PC-3 (cell line): ENCODE measurements around the gene GOLGA7B. TPM values are rescaled to one million over a fixed set of nuclear protein-coding genes. Genes with fewer than 3 reads are reported as not detected.

Experiments
- ATAC-seq: fragments of 200-7000 bp; cut with Tn5 transposase; 2 replicates; pipeline ENCODE4 v1.9.1; 2020; ENCODE audit warnings: mild to moderate bottlenecking, moderate library complexity
- BruUV-seq: library from RNA; stranded (reverse); fragments of 400-500 nt; replicated peaks from 2 replicates; lab custom pipeline; 2021; lab: Mats Ljungman, UMichigan
- CTCF ChIA-PET: fragments of 300-600 bp; sonication (Branson Sonifier 250); formaldehyde crosslinking; loops from one replicate; lab custom pipeline; 2022; ENCODE audit warnings: antibody characterized with exemption; lab: Charles Lee
- POLR2A ChIA-PET: fragments of 300-600 bp; sonication (Branson Sonifier 250); formaldehyde crosslinking; loops from one replicate; lab custom pipeline; 2022; ENCODE audit warnings: antibody characterized with exemption; ENCODE audit not compliant: unreplicated experiment; lab: Charles Lee
- DNase-seq: peaks from one replicate; pipeline ENCODE4 v3.0.0-alpha.2; 2015
- H2AFZ ChIP-seq: fragments of 300-600 bp; sonication (generic); 2 replicates; pipeline ENCODE4 v1.6.0; 2016; ENCODE audit warnings: antibody characterized with exemption, low read length
- H3F3A ChIP-seq: fragments of 300-600 bp; sonication (generic); one replicate; pipeline ENCODE4 v1.6.0; 2017; ENCODE audit warnings: antibody characterized with exemption, low read length, control low read depth, mild to moderate bottlenecking; ENCODE audit not compliant: unreplicated experiment
- H3K27ac ChIP-seq: fragments of 300-600 bp; sonication (generic); 2 replicates; pipeline ENCODE4 v1.5.1; 2016; ENCODE audit warnings: mild to moderate bottlenecking, low read length
- H3K27me3 ChIP-seq: fragments of 300-600 bp; sonication (generic); 2 replicates; pipeline ENCODE4 v1.6.1; 2016; ENCODE audit warnings: low read length, mixed read lengths
- H3K36me3 ChIP-seq: fragments of 300-600 bp; sonication (generic); 2 replicates; pipeline ENCODE4 v1.6.1; 2016; ENCODE audit warnings: low read depth, mixed run types, low read length, mixed read lengths
- H3K4me1 ChIP-seq: fragments of 300-600 bp; sonication (generic); 2 replicates; pipeline ENCODE4 v1.5.1; 2016; ENCODE audit warnings: low read length; ENCODE audit not compliant: insufficient read depth
- H3K4me2 ChIP-seq: fragments of 300-600 bp; sonication (generic); 2 replicates; pipeline ENCODE4 v1.6.0; 2016; ENCODE audit warnings: low read length
- H3K4me3 ChIP-seq: fragments of 300-600 bp; sonication (generic); 2 replicates; pipeline ENCODE4 v1.5.1; 2016; ENCODE audit warnings: mild to moderate bottlenecking, low read length, mixed read lengths
- H3K79me2 ChIP-seq: fragments of 300-600 bp; sonication (generic); 2 replicates; pipeline ENCODE4 v1.6.1; 2017; ENCODE audit warnings: low read length, mixed read lengths
- H3K9ac ChIP-seq: fragments of 300-600 bp; sonication (generic); 2 replicates; pipeline ENCODE4 v1.6.0; 2016; ENCODE audit warnings: mild to moderate bottlenecking, low read length
- H3K9me2 ChIP-seq: fragments of 300-600 bp; sonication (generic); replicated peaks from 2 replicates; pipeline ENCODE4 v1.6.1; 2016; ENCODE audit warnings: mixed run types, low read length, mixed read lengths
- H3K9me3 ChIP-seq: fragments of 300-600 bp; sonication (generic); 2 replicates; pipeline ENCODE4 v1.6.1; 2016; ENCODE audit warnings: low read length, mixed read lengths
- H4K20me1 ChIP-seq: fragments of 300-600 bp; sonication (generic); 2 replicates; pipeline ENCODE4 v1.6.1; 2016; ENCODE audit warnings: low read length, mixed read lengths
- EZH2 ChIP-seq: fragments of 300-600 bp; sonication (generic); IDR thresholded peaks from one replicate; pipeline ENCODE4 v1.6.1; 2017; ENCODE audit warnings: antibody characterized with exemption, mild to moderate bottlenecking, low read length; ENCODE audit not compliant: unreplicated experiment
- EZH2phosphoT487 ChIP-seq: fragments of 300-600 bp; sonication (generic); IDR thresholded peaks from 2 replicates; pipeline ENCODE4 v1.6.1; 2018; ENCODE audit warnings: mild to moderate bottlenecking, antibody characterized with exemption, low read length, borderline replicate concordance
- intact Hi-C: fragments of 100-400 bp; cut with micrococcal nuclease; formaldehyde crosslinking; loops from 2 replicates; pipeline ENCODE4 v1.9.0; 2023
- total RNA-seq: library from RNA; depleted of rRNA; stranded (reverse); fragments of >200 nt; gene quantifications from 2 replicates; pipeline ENCODE4 v1.2.3, GENCODE V29; 2014
- TF ChIP-seq, protein P1 (sequence below): fragments of 300-600 bp; sonication (generic); conservative IDR thresholded peaks from 2 replicates; pipeline ENCODE4 v1.5.1; 2017; ENCODE audit warnings: antibody characterized with exemption, low read depth, mild to moderate bottlenecking, low read length

Gene GOLGA7B
- total RNA-seq, 1 experiment from 2014 or later = 0.26 TPM

DNA sequence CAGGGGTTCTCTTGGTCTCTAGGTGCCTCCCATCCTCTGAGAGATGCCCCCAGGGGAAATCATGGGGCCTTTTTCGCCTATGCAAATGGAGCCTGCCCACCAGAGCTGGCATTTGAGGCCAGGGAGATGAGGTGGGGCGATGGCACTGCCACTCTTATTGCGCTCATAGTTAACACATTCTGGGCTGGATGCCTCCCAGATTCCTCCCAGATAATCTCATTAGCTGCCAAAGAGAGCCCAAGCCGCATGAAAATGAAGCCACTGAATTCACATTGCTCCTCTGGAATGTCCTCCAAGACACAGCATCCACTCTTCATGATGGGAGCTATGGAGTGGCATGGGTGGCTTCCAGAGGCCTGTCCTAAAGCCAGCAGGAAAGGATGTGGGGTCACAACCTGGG, 61.0 kb downstream of the GOLGA7B start:
- Histone ChIP-seq H3K4me3 (no peak overlapping the region), H3K27ac (no peak overlapping the region), H3K36me3 (no peaks in the 10 kb centered on the region; the same call in 1 of the 2 replicates), H3K9ac (no peak overlapping the region), H3K9me3 (no peaks in the 10 kb centered on the region), H3K4me1 (no peaks in the 10 kb centered on the region), H2AFZ (no peak overlapping the region), H3K79me2 (no peaks in the 10 kb centered on the region), H3K27me3 (peaks cover 18% of the 10 kb centered on the region), H3K9me2 (no peaks in the 10 kb centered on the region), H3K4me2 (no peak overlapping the region), H4K20me1 (no peaks in the 10 kb centered on the region), H3F3A (no peaks in the 10 kb centered on the region)
- TF ChIP-seq EZH2phosphoT487 (no peak), EZH2 (no peak)
- TF ChIP-seq, protein P1, sequence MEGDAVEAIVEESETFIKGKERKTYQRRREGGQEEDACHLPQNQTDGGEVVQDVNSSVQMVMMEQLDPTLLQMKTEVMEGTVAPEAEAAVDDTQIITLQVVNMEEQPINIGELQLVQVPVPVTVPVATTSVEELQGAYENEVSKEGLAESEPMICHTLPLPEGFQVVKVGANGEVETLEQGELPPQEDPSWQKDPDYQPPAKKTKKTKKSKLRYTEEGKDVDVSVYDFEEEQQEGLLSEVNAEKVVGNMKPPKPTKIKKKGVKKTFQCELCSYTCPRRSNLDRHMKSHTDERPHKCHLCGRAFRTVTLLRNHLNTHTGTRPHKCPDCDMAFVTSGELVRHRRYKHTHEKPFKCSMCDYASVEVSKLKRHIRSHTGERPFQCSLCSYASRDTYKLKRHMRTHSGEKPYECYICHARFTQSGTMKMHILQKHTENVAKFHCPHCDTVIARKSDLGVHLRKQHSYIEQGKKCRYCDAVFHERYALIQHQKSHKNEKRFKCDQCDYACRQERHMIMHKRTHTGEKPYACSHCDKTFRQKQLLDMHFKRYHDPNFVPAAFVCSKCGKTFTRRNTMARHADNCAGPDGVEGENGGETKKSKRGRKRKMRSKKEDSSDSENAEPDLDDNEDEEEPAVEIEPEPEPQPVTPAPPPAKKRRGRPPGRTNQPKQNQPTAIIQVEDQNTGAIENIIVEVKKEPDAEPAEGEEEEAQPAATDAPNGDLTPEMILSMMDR = no peak
- ChIA-PET CTCF (interaction anchor here (0.9 kb wide), 1 partner anchor 131 kb away, joined by 5 read pairs; no protein-coding TSS in a partner anchor), POLR2A (no interaction called here)
- ATAC-seq (no peak), DNase-seq (no peak)
- BruUV-seq = no TSS peak
- intact Hi-C loops = no loop called here

DNA sequence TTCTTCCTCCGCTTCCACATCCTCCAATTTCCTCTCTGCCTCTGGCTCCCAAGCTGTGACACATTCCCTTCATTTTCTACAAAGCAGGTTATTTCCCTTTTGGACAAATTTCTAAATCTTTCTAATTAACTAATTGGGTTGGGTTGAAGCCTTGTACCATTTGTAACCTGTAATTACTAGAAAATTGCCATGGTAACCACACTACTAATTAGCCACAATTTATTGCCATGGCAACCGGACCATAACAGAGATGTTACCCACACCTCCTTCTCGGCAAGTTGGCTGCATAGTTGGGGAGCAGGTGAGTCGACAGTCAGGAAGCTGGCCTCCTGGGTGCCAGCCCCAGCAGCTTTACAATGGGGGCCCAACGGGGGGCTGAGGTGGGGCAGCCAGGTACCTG, 61.6 kb downstream of the GOLGA7B start:
- no peaks in the 10 kb centered on the region for H3K9me2 ChIP-seq
- ChIA-PET CTCF (no interaction called here), POLR2A (no interaction called here)
- no peak overlapping the region for H3K27ac ChIP-seq
- no peak overlapping the region for H2AFZ ChIP-seq
- no peak overlapping the region for H3K9ac ChIP-seq
- H3K36me3 ChIP-seq = no peaks in the 10 kb centered on the region; the same call in 1 of the 2 replicates
- intact Hi-C loops = no loop called here
- ATAC-seq = no peak
- H3K27me3 ChIP-seq = peaks cover 17% of the 10 kb centered on the region
- no peaks in the 10 kb centered on the region for H3F3A ChIP-seq
- no peak overlapping the region for H3K4me2 ChIP-seq
- TF ChIP-seq, protein P1 = no peak
- TF ChIP-seq EZH2phosphoT487 = no peak
- TF ChIP-seq EZH2 = no peak
- no peak for DNase-seq
- H4K20me1 ChIP-seq = no peaks in the 10 kb centered on the region
- no peaks in the 10 kb centered on the region for H3K4me1 ChIP-seq
- H3K4me3 ChIP-seq = no peak overlapping the region
- no TSS peak for BruUV-seq
- H3K9me3 ChIP-seq = no peaks in the 10 kb centered on the region
- no peaks in the 10 kb centered on the region for H3K79me2 ChIP-seq

DNA sequence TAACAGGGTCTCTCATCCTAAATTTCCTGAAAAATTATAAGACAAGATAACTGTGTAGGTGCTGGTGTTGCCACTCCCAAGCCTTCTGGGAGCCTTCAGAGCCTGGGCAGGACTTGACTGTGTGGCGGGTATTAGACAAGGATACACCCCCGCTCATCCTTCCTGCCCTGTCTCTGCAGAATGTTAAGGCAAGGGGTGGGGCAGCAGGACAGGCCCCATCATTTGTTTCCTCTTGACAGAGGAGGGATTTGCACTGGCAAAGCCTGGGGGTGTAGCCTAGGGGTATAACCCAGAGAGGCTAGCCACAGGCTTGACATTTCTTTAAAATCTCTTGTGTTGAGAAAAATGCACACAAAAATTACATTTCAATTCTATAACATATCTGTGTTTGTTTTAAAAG, 63.5 kb downstream of the GOLGA7B start:
- H3K27me3 ChIP-seq = peaks cover 14% of the 10 kb centered on the region

More for the DNA sequence above, 63.5 kb downstream of the GOLGA7B start:
- CTCF ChIA-PET = no interaction called here
- no peaks in the 10 kb centered on the region for H3K4me1 ChIP-seq
- POLR2A ChIA-PET = no interaction called here
- DNase-seq (no peak), ATAC-seq (no peak)
- no peak overlapping the region for H3K27ac ChIP-seq
- BruUV-seq = no TSS peak
- no peaks in the 10 kb centered on the region for H3F3A ChIP-seq
- H3K4me3 ChIP-seq = no peak overlapping the region
- no peak overlapping the region for H2AFZ ChIP-seq
- H3K4me2 ChIP-seq = no peak overlapping the region
- H3K36me3 ChIP-seq = no peaks in the 10 kb centered on the region; the same call in 1 of the 2 replicates
- H3K79me2 ChIP-seq = no peaks in the 10 kb centered on the region
- H3K9me2 ChIP-seq = no peaks in the 10 kb centered on the region
- no peaks in the 10 kb centered on the region for H3K9me3 ChIP-seq
- H3K9ac ChIP-seq = no peak overlapping the region
- TF ChIP-seq EZH2phosphoT487 (no peak), EZH2 (no peak)
- TF ChIP-seq, protein P1 = no peak
- intact Hi-C loops = no loop called here
- H4K20me1 ChIP-seq = no peaks in the 10 kb centered on the region
